ENCODE results near the gene SMAGP.

GRCh38 chr12:51224625-51225024 is 45.6 kb downstream of the SMAGP start:
- TF ChIP-seq YY1 (IDR thresholded peaks at IDR 0.05; ENCODE audit: insufficient read depth, insufficient read length) (no peak), ZNF274 (IDR thresholded peaks at IDR 0.05; ENCODE audit: low read depth, low read length) (no peak), SUZ12 (IDR thresholded peaks at IDR 0.05; ENCODE audit: extremely low read depth, insufficient read depth, insufficient read length) (no peak)

Data from NT2/D1 (cell line).